Measurements from ENCODE around the gene GALNT13.

GALNT13 gene

GRCh38 chr2:153871231-153872221, at the start of gene GALNT13:
TSS of gene GALNT13 (plus strand) at chr2:153871922.
- DNase-seq, result peak; percentile 79

- DNase-seq, result no peak
Measured at GRCh38 chr2:153823880-153824279, 47.8 kb upstream of the GALNT13 start.

- DNase-seq, result no peak
Measured at GRCh38 chr2:153828335-153828734, 43.4 kb upstream of the GALNT13 start.

- DNase-seq, result no peak
Measured at GRCh38 chr2:153834662-153835061, 37.1 kb upstream of the GALNT13 start.

GRCh38 chr2:153858250-153858649, 13.5 kb upstream of the GALNT13 start:
- no peak for DNase-seq

GRCh38 chr2:153864022-153864421, 7.7 kb upstream of the GALNT13 start:
- DNase-seq, result no peak

GRCh38 chr2:153866595-153866994, 5.1 kb upstream of the GALNT13 start:
- no peak for DNase-seq

GRCh38 chr2:153870308-153870707, 1.4 kb upstream of the GALNT13 start:
- DNase-seq, result peak in 1 of 2 experiments; percentile 40

GRCh38 chr2:153872311-153873051, 759 bp downstream of the GALNT13 start:
- DNase-seq, result no peak

GRCh38 chr2:153873052-153874048, 1.6 kb downstream of the GALNT13 start:
- no peak for DNase-seq

GRCh38 chr2:153875801-153876466, 4.2 kb downstream of the GALNT13 start:
- DNase-seq, result no peak

- no peak for DNase-seq
Measured at GRCh38 chr2:153880926-153881325, 9.2 kb downstream of the GALNT13 start.

GRCh38 chr2:153886833-153887232, 15.1 kb downstream of the GALNT13 start:
- DNase-seq, result no peak

GRCh38 chr2:153890576-153890975, 18.9 kb downstream of the GALNT13 start:
- no peak for DNase-seq

GRCh38 chr2:153891051-153891450, 19.3 kb downstream of the GALNT13 start:
- DNase-seq, result no peak

GRCh38 chr2:153912798-153913396, 41.2 kb downstream of the GALNT13 start:
- DNase-seq, result no peak

GRCh38 chr2:153917570-153917969, 45.8 kb downstream of the GALNT13 start:
- no peak for DNase-seq

- no peak for DNase-seq
Measured at GRCh38 chr2:153935511-153935910, 63.8 kb downstream of the GALNT13 start.

GRCh38 chr2:153939124-153939796, 67.5 kb downstream of the GALNT13 start:
- DNase-seq, result no peak

GRCh38 chr2:153940511-153940910, 68.8 kb downstream of the GALNT13 start:
- no peak for DNase-seq

- DNase-seq, result no peak
Measured at GRCh38 chr2:153944800-153945199, 73.1 kb downstream of the GALNT13 start.
